ENCODE results near the gene LDLRAP1. TPM values are rescaled to one million over a fixed set of nuclear protein-coding genes. Genes with fewer than 3 reads are reported as not detected.
A peak's percentile ranks its signal among the peaks of the same experiment; 100 is the strongest.

LDLRAP1 gene
- total and polyA plus RNA-seq, 7 experiments from 2014 or later, result 28.1 to 853 (median 301) TPM

DNA sequence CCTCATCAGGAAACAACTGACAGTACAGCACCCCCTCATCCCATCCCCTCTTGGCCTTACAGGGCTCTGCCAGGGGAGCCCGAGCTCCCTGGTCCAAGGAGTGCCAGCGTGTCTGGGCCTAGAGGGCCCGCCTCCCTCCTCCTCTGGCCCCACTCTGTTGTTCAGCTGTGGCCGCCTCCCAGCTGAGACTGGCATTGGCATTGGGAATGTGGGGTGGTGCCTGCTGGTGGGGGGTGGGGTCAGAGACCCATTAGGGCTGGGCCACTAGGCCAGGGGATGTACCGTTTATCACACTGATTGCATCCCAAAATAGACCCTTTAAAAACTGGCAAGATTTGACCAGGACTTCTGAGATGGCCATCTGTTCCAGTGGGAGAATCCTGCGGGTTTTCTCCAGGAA, 1.4 kb downstream of the LDLRAP1 start:
- ATAC-seq, result no peak
- Histone ChIP-seq H3K36me3 (ENCODE audit: control insufficient read depth in 2 of 3, insufficient read depth in 3 of 3, low read length in 3 of 3) (peaks cover 0 to 11% (median 0%) of the 10 kb centered on the region in 3 experiments), H3K4me1 (ENCODE audit: control insufficient read depth in 2 of 2, insufficient read depth in 2 of 2, low read length in 2 of 2) (peaks cover 47 to 50% of the 10 kb centered on the region in 2 donors), H3K27me3 (ENCODE audit: control insufficient read depth in 2 of 2, insufficient read depth in 2 of 2, low read length in 2 of 2) (no peaks in the 10 kb centered on the region), H3K4me3 (ENCODE audit: low read length) (peak overlapping the region; percentile 60), H3K27ac (ENCODE audit: low read depth, low read length) (peak overlapping the region; percentile 87), H3K9me3 (ENCODE audit: control insufficient read depth in 2 of 3, low read length in 3 of 3) (no peaks in the 10 kb centered on the region)
- CTCF ChIA-PET, result interaction anchor here (0.6 to 2.0 kb wide), 3 partner anchors 23 to 1933 kb away, joined by 3 to 7 read pairs (median 6); no protein-coding TSS in a partner anchor
- Mint-ChIP-seq H3K27me3 (peaks cover 0 to 12% (median 0%) of the 10 kb centered on the region in 5 donors), H3K36me3 (peaks cover 0 to 8% (median 0%) of the 10 kb centered on the region in 5 donors), H3K9me3 (no peaks in the 10 kb centered on the region), H3K4me1 (peaks cover 33 to 60% (median 51%) of the 10 kb centered on the region in 7 donors), H3K4me3 (peak overlapping the region; percentile 82 to 98 (median 95)), H3K27ac (peak overlapping the region in 8 of 9 donors; percentile 86 to 97 (median 92))
- intact Hi-C loops (cut with micrococcal nuclease), result loop anchor here (5.0 kb wide), 2 partner anchors 62 to 252 kb away; no protein-coding TSS in a partner anchor
- DNase-seq, result no peak
- POLR2A ChIA-PET, result interaction anchor here (0.7 to 16.0 kb wide), 3 partner anchors 16 to 53 kb away, joined by 3 to 442 read pairs (median 11); no protein-coding TSS in a partner anchor

DNA sequence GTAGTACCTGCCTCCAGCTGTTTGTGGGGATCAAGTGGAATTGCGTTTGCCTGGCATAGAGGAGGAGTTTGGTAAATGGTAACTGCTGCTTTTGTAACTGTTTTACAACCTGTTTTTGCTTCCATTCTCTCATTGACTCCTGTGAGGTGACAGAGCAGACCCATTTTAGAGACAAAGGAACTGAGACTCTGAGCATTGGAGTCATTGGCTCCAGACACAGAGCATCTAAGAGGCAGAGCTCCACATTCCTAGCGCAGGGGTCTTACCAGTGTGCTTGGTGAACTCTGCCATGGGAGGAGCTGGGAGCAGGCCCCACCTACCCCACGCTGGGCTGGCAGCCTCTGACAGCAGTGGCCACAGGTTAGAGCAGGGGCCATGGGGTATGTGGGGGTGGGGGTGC, 2.4 kb downstream of the LDLRAP1 start:
- Histone ChIP-seq H3K27ac (ENCODE audit: low read depth, low read length) (peak overlapping the region; percentile 87), H3K9me3 (ENCODE audit: control insufficient read depth in 2 of 3, low read length in 3 of 3) (no peaks in the 10 kb centered on the region), H3K36me3 (ENCODE audit: control insufficient read depth in 2 of 3, insufficient read depth in 3 of 3, low read length in 3 of 3) (peaks cover 0 to 11% (median 0%) of the 10 kb centered on the region in 3 experiments), H3K27me3 (ENCODE audit: control insufficient read depth in 2 of 2, insufficient read depth in 2 of 2, low read length in 2 of 2) (no peaks in the 10 kb centered on the region), H3K4me3 (ENCODE audit: low read length) (peak overlapping the region; percentile 60), H3K4me1 (ENCODE audit: control insufficient read depth in 2 of 2, insufficient read depth in 2 of 2, low read length in 2 of 2) (peaks cover 56 to 59% of the 10 kb centered on the region in 2 donors)
- Mint-ChIP-seq H3K4me1 (peaks cover 43 to 69% (median 60%) of the 10 kb centered on the region in 7 donors), H3K27ac (peak overlapping the region in 8 of 9 donors; percentile 86 to 97 (median 92)), H3K9me3 (no peaks in the 10 kb centered on the region), H3K27me3 (peaks cover 0 to 10% (median 0%) of the 10 kb centered on the region in 5 donors), H3K36me3 (peaks cover 0 to 15% (median 0%) of the 10 kb centered on the region in 5 donors), H3K4me3 (peak overlapping the region; percentile 82 to 98 (median 95))
- no peak for DNase-seq
- ChIA-PET CTCF (interaction anchor here (0.6 to 0.8 kb wide), 2 partner anchors 60 to 252 kb away, joined by 3 read pairs; no protein-coding TSS in a partner anchor), POLR2A (interaction anchor here (1.5 to 16.0 kb wide), 4 partner anchors 15 to 131 kb away, joined by 4 to 442 read pairs (median 18); no protein-coding TSS in a partner anchor)
- intact Hi-C loops (cut with micrococcal nuclease), result no loop called here
- ATAC-seq, result no peak

GRCh38 chr1:25546193-25546592, 2.8 kb downstream of the LDLRAP1 start:
- H3K4me3 Mint-ChIP-seq, result peak overlapping the region in 8 of 10 donors; percentile 57 to 98 (median 94)
- POLR2A ChIA-PET, result interaction anchor here (1.5 to 16.0 kb wide), 6 partner anchors 7 to 130 kb away, joined by 4 to 442 read pairs (median 18); no protein-coding TSS in a partner anchor
- no peaks in the 10 kb centered on the region for H3K9me3 Mint-ChIP-seq
- no peaks in the 10 kb centered on the region for H3K27me3 ChIP-seq (ENCODE audit: control insufficient read depth in 2 of 2, insufficient read depth in 2 of 2, low read length in 2 of 2)
- no peak for ATAC-seq
- H3K27ac Mint-ChIP-seq, result peak overlapping the region in 8 of 9 donors; percentile 76 to 97 (median 90)
- H3K27ac ChIP-seq (ENCODE audit: low read depth, low read length), result peak overlapping the region; percentile 87
- H3K4me3 ChIP-seq (ENCODE audit: low read length), result peak overlapping the region; percentile 60
- peaks cover 47 to 73% (median 65%) of the 10 kb centered on the region in 7 donors for H3K4me1 Mint-ChIP-seq
- CTCF ChIA-PET, result interaction anchor here (0.6 to 0.8 kb wide), 2 partner anchors 59 to 252 kb away, joined by 3 read pairs; no protein-coding TSS in a partner anchor
- no peaks in the 10 kb centered on the region for H3K9me3 ChIP-seq (ENCODE audit: control insufficient read depth in 2 of 3, low read length in 3 of 3)
- H3K4me1 ChIP-seq (ENCODE audit: control insufficient read depth in 2 of 2, insufficient read depth in 2 of 2, low read length in 2 of 2), result peaks cover 60 to 63% of the 10 kb centered on the region in 2 donors
- DNase-seq, result no peak
- H3K36me3 Mint-ChIP-seq, result peaks cover 0 to 18% (median 0%) of the 10 kb centered on the region in 5 donors
- peaks cover 0 to 11% (median 0%) of the 10 kb centered on the region in 3 experiments for H3K36me3 ChIP-seq (ENCODE audit: control insufficient read depth in 2 of 3, insufficient read depth in 3 of 3, low read length in 3 of 3)
- intact Hi-C loops (cut with micrococcal nuclease), result no loop called here
- peaks cover 0 to 6% (median 0%) of the 10 kb centered on the region in 5 donors for H3K27me3 Mint-ChIP-seq

DNA sequence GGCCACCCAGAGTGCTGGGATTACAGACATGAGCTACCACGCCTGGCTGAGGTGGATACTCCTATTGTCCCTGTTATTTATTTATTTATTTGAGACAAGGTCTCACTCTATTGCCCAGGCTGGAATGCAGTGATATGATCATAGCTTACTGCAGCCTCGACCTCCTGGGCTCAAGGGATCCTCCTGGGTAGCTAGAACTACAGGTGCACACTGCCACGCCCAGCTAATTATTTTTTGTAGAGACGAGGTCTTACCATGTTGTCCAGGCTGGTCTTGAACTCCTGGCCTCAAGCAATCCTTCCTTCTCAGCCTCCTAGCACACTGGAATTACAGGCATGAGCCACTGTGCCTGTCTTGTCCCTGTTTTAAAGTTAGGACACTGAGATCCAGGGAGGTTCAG, 5.2 kb downstream of the LDLRAP1 start:
- intact Hi-C loops (cut with micrococcal nuclease), result no loop called here
- peak overlapping the region; percentile 2 to 98 (median 96) for H3K27ac Mint-ChIP-seq
- Histone ChIP-seq H3K27ac (ENCODE audit: low read depth, low read length) (peak overlapping the region; percentile 77), H3K4me3 (ENCODE audit: low read length) (peak overlapping the region; percentile 48), H3K9me3 (ENCODE audit: control insufficient read depth in 2 of 3, low read length in 3 of 3) (no peaks in the 10 kb centered on the region), H3K27me3 (ENCODE audit: control insufficient read depth in 2 of 2, insufficient read depth in 2 of 2, low read length in 2 of 2) (no peaks in the 10 kb centered on the region), H3K36me3 (ENCODE audit: control insufficient read depth in 2 of 3, insufficient read depth in 3 of 3, low read length in 3 of 3) (peaks cover 0 to 11% (median 0%) of the 10 kb centered on the region in 3 experiments), H3K4me1 (ENCODE audit: control insufficient read depth in 2 of 2, insufficient read depth in 2 of 2, low read length in 2 of 2) (peaks cover 77 to 85% of the 10 kb centered on the region in 2 donors)
- peaks cover 0 to 1% (median 0%) of the 10 kb centered on the region in 11 donors for H3K9me3 Mint-ChIP-seq
- ChIA-PET CTCF (interaction anchor here (0.7 to 3.4 kb wide), 9 partner anchors 10 to 262 kb away, joined by 3 to 36 read pairs (median 4); no protein-coding TSS in a partner anchor), POLR2A (interaction anchor here (0.7 to 16.0 kb wide), 10 partner anchors 10 to 804 kb away, joined by 3 to 442 read pairs (median 4); partner anchors contain the start of gene MTFR1L)
- no peak for ATAC-seq
- DNase-seq, result no peak
- peak overlapping the region; percentile 74 to 87 (median 85) for H3K4me3 Mint-ChIP-seq
- peaks cover 0 to 3% (median 0%) of the 10 kb centered on the region in 5 donors for H3K27me3 Mint-ChIP-seq
- H3K36me3 Mint-ChIP-seq, result peaks cover 0 to 18% (median 0%) of the 10 kb centered on the region in 5 donors
- H3K4me1 Mint-ChIP-seq, result peaks cover 57 to 92% (median 84%) of the 10 kb centered on the region in 7 donors

DNA sequence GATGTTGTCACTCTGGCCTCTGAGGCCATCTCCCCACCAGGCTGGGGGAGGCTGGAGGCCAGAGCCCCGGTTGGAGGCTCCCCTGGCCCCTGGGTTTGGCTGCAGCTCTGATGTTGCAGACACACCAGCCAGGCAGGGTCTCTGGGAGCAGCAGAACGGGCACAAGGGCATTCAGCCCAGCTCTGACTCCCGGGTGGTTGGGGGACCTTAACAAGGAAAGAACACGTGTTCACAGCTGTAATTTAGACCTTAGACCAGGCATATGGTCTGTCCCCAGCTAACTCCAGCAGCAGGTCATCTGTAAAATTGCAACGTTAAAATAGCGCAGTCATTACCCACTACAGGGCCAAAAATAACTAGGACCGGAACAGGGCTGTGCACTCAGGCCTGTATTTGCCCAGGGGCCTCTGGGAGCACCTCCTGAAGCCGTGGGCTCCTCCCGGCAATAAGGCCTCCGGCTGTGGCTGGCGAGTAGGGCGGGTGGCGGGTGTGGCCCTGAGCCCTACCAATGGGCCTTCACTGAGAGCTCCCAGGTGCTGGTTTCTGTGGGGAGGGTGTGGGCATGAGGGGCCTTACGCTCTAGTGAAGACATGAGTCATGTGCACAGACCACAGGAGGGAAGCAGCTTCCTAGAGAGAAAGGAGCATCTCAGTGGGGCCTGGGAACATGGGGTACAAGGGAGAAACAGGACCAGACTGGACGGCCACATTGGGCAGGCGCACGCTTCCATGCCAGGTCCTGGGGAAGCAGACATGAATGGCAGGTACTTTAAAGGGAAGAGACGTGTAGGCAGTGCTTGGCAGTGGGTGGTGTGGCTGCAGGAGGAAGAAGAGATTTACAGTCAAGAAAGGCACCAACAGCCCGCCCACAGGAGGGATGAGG, 6.1 kb downstream of the LDLRAP1 start:
- peaks cover 77 to 94% of the 10 kb centered on the region in 2 donors for H3K4me1 ChIP-seq (ENCODE audit: control insufficient read depth in 2 of 2, insufficient read depth in 2 of 2, low read length in 2 of 2)
- Mint-ChIP-seq H3K36me3 (peaks cover 0 to 18% (median 4%) of the 10 kb centered on the region in 5 donors), H3K9me3 (peaks cover 0 to 1% (median 0%) of the 10 kb centered on the region in 11 donors), H3K27ac (peak overlapping the region; percentile 89 to 98 (median 96)), H3K4me1 (peaks cover 62 to 100% (median 92%) of the 10 kb centered on the region in 7 donors), H3K4me3 (peak overlapping the region; percentile 74 to 87 (median 85)), H3K27me3 (peaks cover 0 to 1% (median 0%) of the 10 kb centered on the region in 5 donors)
- intact Hi-C loops (cut with micrococcal nuclease), result loop anchor here in 1 of 2 donors (1.0 kb wide), 1 partner anchor 13 kb away; no protein-coding TSS in a partner anchor
- H3K9me3 ChIP-seq (ENCODE audit: control insufficient read depth in 2 of 3, low read length in 3 of 3), result no peaks in the 10 kb centered on the region
- ChIA-PET POLR2A (interaction anchor here (0.6 to 16.0 kb wide), 12 partner anchors 11 to 597 kb away, joined by 3 to 442 read pairs (median 4); partner anchors contain the start of gene MTFR1L), CTCF (interaction anchor here (0.7 to 3.4 kb wide), 9 partner anchors 11 to 261 kb away, joined by 3 to 36 read pairs (median 5); no protein-coding TSS in a partner anchor)
- H3K36me3 ChIP-seq (ENCODE audit: control insufficient read depth in 2 of 3, insufficient read depth in 3 of 3, low read length in 3 of 3), result peaks cover 0 to 13% (median 0%) of the 10 kb centered on the region in 3 experiments
- DNase-seq, result peak in 8 of 9 donors; percentile 54 to 81 (median 66)
- H3K4me3 ChIP-seq (ENCODE audit: low read length), result peak overlapping the region; percentile 48
- H3K27me3 ChIP-seq (ENCODE audit: control insufficient read depth in 2 of 2, insufficient read depth in 2 of 2, low read length in 2 of 2), result no peaks in the 10 kb centered on the region
- peak; percentile 96 for ATAC-seq
- peak overlapping the region; percentile 77 for H3K27ac ChIP-seq (ENCODE audit: low read depth, low read length)

Measured in naive thymus-derived CD4-positive, alpha-beta T cell (primary cell).